Measurements from ENCODE around the gene TEX14. TPM values are rescaled to one million over a fixed set of nuclear protein-coding genes. Genes with fewer than 3 reads are reported as not detected.

TEX14 gene
- total RNA-seq, 1 experiment from 2014 or later = not detected

GRCh38 chr17:58576679-58577367, 115.0 kb downstream of the TEX14 start:
- no peak for TF ChIP-seq CTCF (IDR thresholded peaks at IDR 0.05; ENCODE audit: unreplicated experiment)
- no peak overlapping the region for H3K4me3 Mint-ChIP-seq (ENCODE audit: unreplicated experiment)
- DNase-seq (ENCODE audit: unreplicated experiment) = peak; percentile 28
- H3K9me3 Mint-ChIP-seq (ENCODE audit: unreplicated experiment) = no peaks in the 10 kb centered on the region
- intact Hi-C loops (cut with micrococcal nuclease) = loop anchor here (2.0 to 5.0 kb wide), 2 partner anchors 54 to 135 kb away; no protein-coding TSS in a partner anchor
- BruUV-seq (replicated peaks) = no TSS peak
- no peaks in the 10 kb centered on the region for H3K36me3 Mint-ChIP-seq (ENCODE audit: insufficient read depth, unreplicated experiment)
- ChIA-PET CTCF (interaction anchor here (0.6 to 3.7 kb wide), 25 partner anchors 8 to 494 kb away, joined by 3 to 39 read pairs (median 4); no protein-coding TSS in a partner anchor), POLR2A (interaction anchor here (0.6 to 4.0 kb wide), 10 partner anchors 10 to 116 kb away, joined by 3 to 59 read pairs (median 6); partner anchors contain the start of genes RAD51C and TEX14)
- H3K4me1 Mint-ChIP-seq (ENCODE audit: insufficient read depth, unreplicated experiment) = peaks cover 6% of the 10 kb centered on the region
- H3K27ac Mint-ChIP-seq (ENCODE audit: low read depth, unreplicated experiment) = no peak overlapping the region
- no peaks in the 10 kb centered on the region for H3K27me3 Mint-ChIP-seq (ENCODE audit: insufficient read depth, unreplicated experiment)

- TSS peak; percentile 61 for BruUV-seq (replicated peaks)
- Mint-ChIP-seq H3K27ac (ENCODE audit: low read depth, unreplicated experiment) (peak overlapping the region; percentile 59), H3K9me3 (ENCODE audit: unreplicated experiment) (no peaks in the 10 kb centered on the region), H3K36me3 (ENCODE audit: insufficient read depth, unreplicated experiment) (no peaks in the 10 kb centered on the region), H3K27me3 (ENCODE audit: insufficient read depth, unreplicated experiment) (no peaks in the 10 kb centered on the region), H3K4me1 (ENCODE audit: insufficient read depth, unreplicated experiment) (peaks cover 6% of the 10 kb centered on the region), H3K4me3 (ENCODE audit: unreplicated experiment) (no peak overlapping the region)
- ChIA-PET POLR2A (interaction anchor here (2.7 to 4.0 kb wide), 4 partner anchors 11 to 118 kb away, joined by 12 to 59 read pairs (median 24); partner anchors contain the start of genes RAD51C and TEX14), CTCF (interaction anchor here (0.6 to 2.2 kb wide), 2 partner anchors 35 to 57 kb away, joined by 3 to 10 read pairs; no protein-coding TSS in a partner anchor)
- intact Hi-C loops (cut with micrococcal nuclease) = loop anchor here (5.0 kb wide), 1 partner anchor 137 kb away; no protein-coding TSS in a partner anchor
- no peak for TF ChIP-seq CTCF (IDR thresholded peaks at IDR 0.05; ENCODE audit: unreplicated experiment)
- peak; percentile 62 for DNase-seq (ENCODE audit: unreplicated experiment)
Observed at GRCh38 chr17:58575511-58575910, 116.3 kb downstream of the TEX14 start.

- Mint-ChIP-seq H3K27me3 (ENCODE audit: insufficient read depth, unreplicated experiment) (no peaks in the 10 kb centered on the region), H3K9me3 (ENCODE audit: unreplicated experiment) (no peaks in the 10 kb centered on the region), H3K36me3 (ENCODE audit: insufficient read depth, unreplicated experiment) (no peaks in the 10 kb centered on the region), H3K4me3 (ENCODE audit: unreplicated experiment) (no peak overlapping the region), H3K4me1 (ENCODE audit: insufficient read depth, unreplicated experiment) (peaks cover 6% of the 10 kb centered on the region), H3K27ac (ENCODE audit: low read depth, unreplicated experiment) (no peak overlapping the region)
- ChIA-PET CTCF (interaction anchor here (1.4 to 1.9 kb wide), 2 partner anchors 15 to 33 kb away, joined by 3 to 10 read pairs; no protein-coding TSS in a partner anchor), POLR2A (interaction anchor here (2.4 kb wide), 1 partner anchor 58 kb away, joined by 10 read pairs; no protein-coding TSS in a partner anchor)
- DNase-seq (ENCODE audit: unreplicated experiment) = no peak
- intact Hi-C loops (cut with micrococcal nuclease) = no loop called here
- TF ChIP-seq CTCF (IDR thresholded peaks at IDR 0.05; ENCODE audit: unreplicated experiment) = no peak
- no TSS peak for BruUV-seq (replicated peaks)
Observed at GRCh38 chr17:58574025-58574424, 117.8 kb downstream of the TEX14 start.

- TF ChIP-seq CTCF (IDR thresholded peaks at IDR 0.05; ENCODE audit: unreplicated experiment) = no peak
- BruUV-seq (replicated peaks) = no TSS peak
- CTCF ChIA-PET = interaction anchor here (1.0 to 1.4 kb wide), 2 partner anchors 14 to 59 kb away, joined by 3 read pairs; no protein-coding TSS in a partner anchor
- intact Hi-C loops (cut with micrococcal nuclease) = no loop called here
- no peaks in the 10 kb centered on the region for H3K27me3 Mint-ChIP-seq (ENCODE audit: insufficient read depth, unreplicated experiment)
- POLR2A ChIA-PET = interaction anchor here (2.4 kb wide), 1 partner anchor 59 kb away, joined by 10 read pairs; no protein-coding TSS in a partner anchor
- H3K36me3 Mint-ChIP-seq (ENCODE audit: insufficient read depth, unreplicated experiment) = no peaks in the 10 kb centered on the region
- DNase-seq (ENCODE audit: unreplicated experiment) = no peak
- no peak overlapping the region for H3K4me3 Mint-ChIP-seq (ENCODE audit: unreplicated experiment)
- H3K4me1 Mint-ChIP-seq (ENCODE audit: insufficient read depth, unreplicated experiment) = peaks cover 6% of the 10 kb centered on the region
- no peaks in the 10 kb centered on the region for H3K9me3 Mint-ChIP-seq (ENCODE audit: unreplicated experiment)
- no peak overlapping the region for H3K27ac Mint-ChIP-seq (ENCODE audit: low read depth, unreplicated experiment)
Observed at GRCh38 chr17:58572846-58573245, 119.0 kb downstream of the TEX14 start.
